ENCODE data around the gene OR7A5.
"Not testable (repeated sequence)": the region's sequence is repeated elsewhere in the genome, so short reads cannot be mapped to it uniquely, and the experiment has no call there.

Gene OR7A5

GRCh38 chr19:14786421-14786851, 48.5 kb downstream of the OR7A5 start:
- Histone ChIP-seq H3K9me3 (ENCODE audit: control insufficient read depth, low read length) (peaks cover 3% of the 10 kb centered on the region), H3K4me1 (ENCODE audit: control insufficient read depth, insufficient read depth, low read length) (no peaks in the 10 kb centered on the region), H3K27me3 (ENCODE audit: control insufficient read depth, insufficient read depth, low read length, poor library complexity, severe bottlenecking) (no peaks in the 10 kb centered on the region), H3K36me3 (ENCODE audit: control insufficient read depth, insufficient read depth, low read length) (no peaks in the 10 kb centered on the region), H3K4me3 (ENCODE audit: insufficient read depth, low read depth, low read length) (no peak overlapping the region), H3K27ac (ENCODE audit: insufficient read depth, low read depth, low read length, poor library complexity, severe bottlenecking) (no peak overlapping the region)
- 53 to 55% methylated on average over 18 of the region's 18 CpGs for WGBS, 2 experiments

GRCh38 chr19:14785102-14785793, 49.7 kb downstream of the OR7A5 start:
- H3K4me1 ChIP-seq (ENCODE audit: control insufficient read depth, insufficient read depth, low read length); H3K4me3 ChIP-seq (ENCODE audit: insufficient read depth, low read depth, low read length); H3K9me3 ChIP-seq (ENCODE audit: control insufficient read depth, low read length); H3K27ac ChIP-seq (ENCODE audit: insufficient read depth, low read depth, low read length, poor library complexity, severe bottlenecking); H3K27me3 ChIP-seq (ENCODE audit: control insufficient read depth, insufficient read depth, low read length, poor library complexity, severe bottlenecking); H3K36me3 ChIP-seq (ENCODE audit: control insufficient read depth, insufficient read depth, low read length): not testable (repeated sequence)
- WGBS, 2 experiments = 80 to 83% methylated on average over 8 to 9 of the region's 11 CpGs

DNA sequence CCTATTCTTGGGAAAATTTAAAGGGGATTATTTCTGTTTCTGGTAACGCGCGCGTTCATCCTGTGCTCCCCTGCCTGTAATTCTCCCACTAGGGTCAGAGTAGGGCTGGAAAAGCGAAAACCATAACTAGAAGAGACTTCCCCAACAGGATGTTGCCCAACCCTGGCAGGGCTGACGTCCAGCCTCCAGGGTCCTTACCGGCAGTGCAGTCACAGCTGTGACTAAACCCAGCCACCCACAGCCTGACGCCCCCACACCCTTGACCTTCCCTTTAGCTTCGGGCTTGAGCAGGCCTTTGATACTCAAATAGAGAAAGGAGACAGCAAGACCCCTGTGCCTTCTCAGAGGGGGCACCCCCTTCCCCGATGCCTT, 50.3 kb downstream of the OR7A5 start:
- H3K9me3 ChIP-seq (ENCODE audit: control insufficient read depth, low read length); H3K4me3 ChIP-seq (ENCODE audit: insufficient read depth, low read depth, low read length); H3K27me3 ChIP-seq (ENCODE audit: control insufficient read depth, insufficient read depth, low read length, poor library complexity, severe bottlenecking); H3K27ac ChIP-seq (ENCODE audit: insufficient read depth, low read depth, low read length, poor library complexity, severe bottlenecking); H3K4me1 ChIP-seq (ENCODE audit: control insufficient read depth, insufficient read depth, low read length); H3K36me3 ChIP-seq (ENCODE audit: control insufficient read depth, insufficient read depth, low read length): not testable (repeated sequence)
- 88% methylated on average over 8 of the region's 10 CpGs for WGBS, 2 experiments

- 55 to 62% methylated on average over 4 to 5 of the region's 8 CpGs for WGBS, 2 experiments
Observed at GRCh38 chr19:14783410-14783998, 51.5 kb downstream of the OR7A5 start.

DNA sequence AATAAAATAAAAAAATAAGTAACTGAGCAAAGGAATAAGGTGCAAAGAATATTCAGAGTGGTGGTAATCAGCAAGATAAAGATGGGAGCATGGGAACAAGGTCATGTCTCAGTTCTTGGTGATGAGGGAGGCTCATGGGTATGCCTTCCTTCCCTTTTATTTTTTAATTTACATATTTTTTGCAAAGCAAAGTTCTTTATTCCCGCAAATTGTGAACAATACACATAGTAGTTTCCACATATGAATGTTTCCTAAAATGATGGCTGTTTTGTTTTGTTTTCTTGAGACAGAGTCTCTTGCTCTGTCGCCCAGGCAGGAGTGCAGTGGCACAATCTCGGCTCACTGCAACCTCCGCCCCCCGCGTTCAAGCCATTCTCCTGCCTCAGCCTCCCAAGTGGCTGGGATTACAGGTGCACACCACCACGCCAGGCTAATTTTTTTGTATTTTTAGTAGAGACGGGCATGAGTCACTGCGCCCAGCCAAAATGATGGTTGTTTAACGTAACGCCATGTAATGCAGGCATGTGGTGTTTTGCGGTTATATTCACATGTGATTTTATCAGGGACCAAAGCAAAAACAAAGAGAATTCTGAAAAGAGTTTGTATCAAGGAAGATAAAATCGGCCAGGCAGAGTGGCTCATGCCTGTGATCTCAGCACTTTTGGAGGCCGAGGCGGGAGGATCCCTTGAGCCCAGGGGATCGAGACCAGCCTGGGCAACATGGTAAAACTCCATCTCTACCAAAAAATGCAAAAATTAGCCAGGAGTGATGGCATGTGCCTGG, 52.2 kb downstream of the OR7A5 start:
- Histone ChIP-seq H3K36me3 (ENCODE audit: control insufficient read depth, insufficient read depth, low read length) (no peaks in the 10 kb centered on the region), H3K4me3 (ENCODE audit: insufficient read depth, low read depth, low read length) (no peak overlapping the region), H3K9me3 (ENCODE audit: control insufficient read depth, low read length) (peaks cover 3% of the 10 kb centered on the region), H3K27me3 (ENCODE audit: control insufficient read depth, insufficient read depth, low read length, poor library complexity, severe bottlenecking) (no peaks in the 10 kb centered on the region), H3K4me1 (ENCODE audit: control insufficient read depth, insufficient read depth, low read length) (no peaks in the 10 kb centered on the region), H3K27ac (ENCODE audit: insufficient read depth, low read depth, low read length, poor library complexity, severe bottlenecking) (no peak overlapping the region)
- WGBS, 2 experiments = 88% methylated on average over 15 of the region's 16 CpGs

More at GRCh38 chr19:14783410-14783998, 51.5 kb downstream of the OR7A5 start:
- H3K4me3 ChIP-seq (ENCODE audit: insufficient read depth, low read depth, low read length); H3K27me3 ChIP-seq (ENCODE audit: control insufficient read depth, insufficient read depth, low read length, poor library complexity, severe bottlenecking); H3K4me1 ChIP-seq (ENCODE audit: control insufficient read depth, insufficient read depth, low read length); H3K9me3 ChIP-seq (ENCODE audit: control insufficient read depth, low read length); H3K27ac ChIP-seq (ENCODE audit: insufficient read depth, low read depth, low read length, poor library complexity, severe bottlenecking); H3K36me3 ChIP-seq (ENCODE audit: control insufficient read depth, insufficient read depth, low read length): not testable (repeated sequence)

- not testable (repeated sequence) for H3K27ac ChIP-seq (ENCODE audit: insufficient read depth, low read depth, low read length, poor library complexity, severe bottlenecking); H3K27me3 ChIP-seq (ENCODE audit: control insufficient read depth, insufficient read depth, low read length, poor library complexity, severe bottlenecking); H3K9me3 ChIP-seq (ENCODE audit: control insufficient read depth, low read length); H3K36me3 ChIP-seq (ENCODE audit: control insufficient read depth, insufficient read depth, low read length); H3K4me1 ChIP-seq (ENCODE audit: control insufficient read depth, insufficient read depth, low read length); H3K4me3 ChIP-seq (ENCODE audit: insufficient read depth, low read depth, low read length)
- 85 to 86% methylated on average over 15 to 16 of the region's 17 CpGs for WGBS, 2 experiments
Observed at GRCh38 chr19:14781713-14782536, 53.1 kb downstream of the OR7A5 start.

DNA sequence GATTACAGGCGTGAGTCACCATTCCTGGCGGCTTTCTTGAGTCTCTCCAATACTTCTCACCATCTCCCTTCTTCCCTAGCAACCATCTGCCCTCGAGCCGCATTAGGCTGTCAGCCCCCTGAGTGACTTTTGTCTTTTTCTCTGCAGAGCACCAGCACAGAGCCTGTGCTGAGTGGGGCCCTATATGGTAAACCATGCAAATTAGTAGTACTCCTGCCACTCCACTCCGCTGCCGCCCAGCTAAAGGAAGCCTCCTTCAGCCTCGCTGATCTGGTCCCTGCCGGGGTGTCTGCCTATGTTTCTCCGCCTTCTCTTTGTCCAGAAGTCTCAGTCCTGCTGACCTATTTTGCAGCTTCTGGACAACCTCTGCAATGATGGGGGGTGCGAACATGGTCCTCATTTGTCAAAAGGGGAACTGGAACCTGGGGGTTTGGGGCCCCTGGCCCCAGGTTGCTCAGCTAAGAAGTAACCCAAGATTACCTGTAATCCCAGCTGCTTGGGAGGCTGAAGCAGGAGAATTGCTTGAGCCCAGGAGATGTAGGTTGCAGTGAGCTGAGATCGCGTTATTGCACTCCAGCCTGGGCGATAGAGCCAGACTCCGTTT, 54.3 kb downstream of the OR7A5 start:
- not testable (repeated sequence) for H3K4me1 ChIP-seq (ENCODE audit: control insufficient read depth, insufficient read depth, low read length); H3K27ac ChIP-seq (ENCODE audit: insufficient read depth, low read depth, low read length, poor library complexity, severe bottlenecking); H3K27me3 ChIP-seq (ENCODE audit: control insufficient read depth, insufficient read depth, low read length, poor library complexity, severe bottlenecking); H3K36me3 ChIP-seq (ENCODE audit: control insufficient read depth, insufficient read depth, low read length); H3K4me3 ChIP-seq (ENCODE audit: insufficient read depth, low read depth, low read length); H3K9me3 ChIP-seq (ENCODE audit: control insufficient read depth, low read length)
- WGBS, 2 experiments = 79 to 83% methylated on average over 7 to 9 of the region's 14 CpGs

- H3K9me3 ChIP-seq (ENCODE audit: control insufficient read depth, low read length) = no peaks in the 10 kb centered on the region
- no peaks in the 10 kb centered on the region for H3K36me3 ChIP-seq (ENCODE audit: control insufficient read depth, insufficient read depth, low read length)
- H3K27ac ChIP-seq (ENCODE audit: insufficient read depth, low read depth, low read length, poor library complexity, severe bottlenecking) = no peak overlapping the region
- H3K4me3 ChIP-seq (ENCODE audit: insufficient read depth, low read depth, low read length) = no peak overlapping the region
- 64 to 76% methylated on average over 4 to 5 of the region's 5 CpGs for WGBS, 2 experiments
- H3K27me3 ChIP-seq (ENCODE audit: control insufficient read depth, insufficient read depth, low read length, poor library complexity, severe bottlenecking) = peaks cover 3% of the 10 kb centered on the region
- no peaks in the 10 kb centered on the region for H3K4me1 ChIP-seq (ENCODE audit: control insufficient read depth, insufficient read depth, low read length)
Observed at GRCh38 chr19:14779151-14779550, 55.8 kb downstream of the OR7A5 start.

DNA sequence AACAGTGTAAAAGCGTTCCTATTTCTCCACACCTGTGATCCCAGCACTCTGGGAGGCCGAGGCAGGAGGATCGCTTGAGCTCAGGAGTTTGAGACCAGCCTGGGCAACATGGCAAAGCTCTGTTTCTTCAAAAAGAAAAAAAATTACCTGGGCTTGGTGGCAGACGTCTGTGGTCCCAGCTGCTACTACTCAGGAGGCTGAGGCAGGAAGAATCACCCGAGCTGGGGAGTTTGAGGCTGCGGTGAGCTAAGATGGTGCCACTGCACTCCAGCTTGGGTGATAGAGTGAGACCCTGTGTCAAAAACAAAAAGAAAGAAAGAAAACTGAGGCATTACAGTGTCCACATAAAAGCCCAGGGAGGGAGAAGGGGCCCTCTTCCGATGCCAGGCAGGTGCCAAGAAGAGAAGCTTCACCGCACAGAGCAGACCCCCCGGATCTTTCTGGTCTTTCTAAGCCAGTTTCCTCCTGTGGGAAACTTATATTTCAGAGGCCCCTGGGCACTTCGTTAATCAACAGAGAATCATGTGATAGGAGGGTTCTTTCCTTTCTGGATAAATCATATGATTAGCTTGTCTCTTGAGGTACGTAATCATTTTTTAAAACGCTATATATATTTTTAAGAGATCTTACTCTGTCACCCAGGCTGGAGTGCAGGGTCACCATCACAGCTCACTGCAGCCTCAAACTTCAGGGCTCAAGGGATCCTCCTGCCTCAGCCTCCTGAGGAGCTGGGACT, 56.7 kb downstream of the OR7A5 start, which contains the start of gene ADGRE2:
Gene ADGRE2, minus strand, starts transcription at position 451 of the 736 bp plus-strand sequence. CDS start 1,804 bp downstream, outside the sequence.
- H3K4me3 ChIP-seq (ENCODE audit: insufficient read depth, low read depth, low read length); H3K27ac ChIP-seq (ENCODE audit: insufficient read depth, low read depth, low read length, poor library complexity, severe bottlenecking); H3K4me1 ChIP-seq (ENCODE audit: control insufficient read depth, insufficient read depth, low read length); H3K9me3 ChIP-seq (ENCODE audit: control insufficient read depth, low read length); H3K36me3 ChIP-seq (ENCODE audit: control insufficient read depth, insufficient read depth, low read length); H3K27me3 ChIP-seq (ENCODE audit: control insufficient read depth, insufficient read depth, low read length, poor library complexity, severe bottlenecking): not testable (repeated sequence)
- WGBS, 2 experiments = 75% methylated on average over 10 to 12 of the region's 12 CpGs
